Activated CD8-positive, alpha-beta memory T cell treated with anti-CD3 and anti-CD28 coated beads, Interleukin-2, amount 50 U/mL, for 24 hours (primary cell): ENCODE measurements around the gene TMTC1.

ENCODE experiments used
- DNase-seq: peaks from one replicate; pipeline ENCODE4 v3.0.0-alpha.2; 2020; ENCODE audit errors: extremely low read depth

Gene TMTC1

GRCh38 chr12:29780084-29780483, 3.7 kb downstream of the TMTC1 start:
- DNase-seq, result no peak

- DNase-seq, result no peak
Measured at GRCh38 chr12:29778531-29778930, 5.2 kb downstream of the TMTC1 start.

GRCh38 chr12:29773076-29773475, 10.7 kb downstream of the TMTC1 start:
- DNase-seq, result no peak

- DNase-seq, result no peak
Measured at GRCh38 chr12:29771786-29772185, 12.0 kb downstream of the TMTC1 start.

- DNase-seq, result no peak
Measured at GRCh38 chr12:29771165-29771564, 12.6 kb downstream of the TMTC1 start.

- no peak for DNase-seq
Measured at GRCh38 chr12:29769162-29769858, 14.4 kb downstream of the TMTC1 start.

- DNase-seq, result no peak
Measured at GRCh38 chr12:29768372-29768771, 15.4 kb downstream of the TMTC1 start.

- no peak for DNase-seq
Measured at GRCh38 chr12:29763301-29763683, 20.4 kb downstream of the TMTC1 start.

GRCh38 chr12:29762637-29763300, 21.0 kb downstream of the TMTC1 start:
- DNase-seq, result no peak

GRCh38 chr12:29759950-29760349, 23.8 kb downstream of the TMTC1 start:
- DNase-seq, result no peak

- DNase-seq, result no peak
Measured at GRCh38 chr12:29756741-29757390, 26.9 kb downstream of the TMTC1 start.

GRCh38 chr12:29754235-29755189, 29.2 kb downstream of the TMTC1 start:
- DNase-seq, result no peak

- DNase-seq, result no peak
Measured at GRCh38 chr12:29752121-29752520, 31.6 kb downstream of the TMTC1 start.

- DNase-seq, result no peak
Measured at GRCh38 chr12:29751676-29752075, 32.1 kb downstream of the TMTC1 start.

- no peak for DNase-seq
Measured at GRCh38 chr12:29750928-29751220, 32.9 kb downstream of the TMTC1 start.

GRCh38 chr12:29750131-29750927, 33.4 kb downstream of the TMTC1 start:
- DNase-seq, result no peak

- no peak for DNase-seq
Measured at GRCh38 chr12:29744365-29744764, 39.4 kb downstream of the TMTC1 start.

GRCh38 chr12:29743801-29744200, 39.9 kb downstream of the TMTC1 start:
- DNase-seq, result no peak

GRCh38 chr12:29743077-29743476, 40.7 kb downstream of the TMTC1 start:
- no peak for DNase-seq

GRCh38 chr12:29742646-29743045, 41.1 kb downstream of the TMTC1 start:
- DNase-seq, result no peak
